Upper lobe of left lung (tissue), 6 donors: Measurements from ENCODE around the gene DGKG. TPM values are rescaled to one million over a fixed set of nuclear protein-coding genes. Genes with fewer than 3 reads are reported as not detected.

Experiments used
- ATAC-seq, 2 donors: fragments of 200-7000 bp; cut with Tn5 transposase; one replicate each; pipeline ENCODE4 v1.9.1; 2022; ENCODE audit warnings: mild to moderate bottlenecking in 2 of 2, moderate library complexity in 2 of 2; ENCODE audit not compliant: low FRiP score in 2 of 2
- DNase-seq, 2 donors: peaks; one replicate each; pipeline ENCODE4 v3.0.0-alpha.2; 2019 to 2020
- H3K27ac ChIP-seq, 4 donors: fragments of 200-600 bp; sonication (generic); one replicate each; pipeline ENCODE4 v1.5.1; 2016 to 2019
- H3K27me3 ChIP-seq, 4 donors: fragments of 200-600 bp; sonication (generic); one replicate each; pipeline ENCODE4 v1.5.1; 2017 to 2019
- H3K36me3 ChIP-seq, 4 donors: fragments of 200-600 bp; sonication (generic); one replicate each; pipeline ENCODE4 v1.5.1; 2016 to 2019
- H3K4me1 ChIP-seq, 4 donors: fragments of 200-600 bp; sonication (generic); one replicate each; pipeline ENCODE4 v1.5.1; 2018 to 2019
- H3K4me3 ChIP-seq, 4 donors: fragments of 200-600 bp; sonication (generic); one replicate each; pipeline ENCODE4 v1.5.1; 2017 to 2019; ENCODE audit warnings: mild to moderate bottlenecking in 2 of 4, moderate library complexity in 1 of 4
- H3K9me3 ChIP-seq, 4 donors: fragments of 200-600 bp; sonication (generic); one replicate each; pipeline ENCODE4 v1.5.1; 2018 to 2019
- EP300 ChIP-seq, 4 donors: sonication (generic); formaldehyde crosslinking; IDR thresholded peaks; one replicate each; pipeline ENCODE4 v1.5.1; 2017; ENCODE audit warnings: antibody characterized with exemption in 4 of 4, control low read depth in 2 of 4
- POLR2A ChIP-seq, 4 donors: fragments of 450-650 bp; IDR thresholded peaks; one replicate each; pipeline ENCODE4 v1.5.1; 2016 to 2017; ENCODE audit warnings: antibody characterized with exemption in 4 of 4, mild to moderate bottlenecking in 2 of 4
- POLR2AphosphoS5 ChIP-seq, 2 donors: sonication (generic); formaldehyde crosslinking; IDR thresholded peaks; one replicate each; pipeline ENCODE4 v1.5.1; 2017; ENCODE audit warnings: antibody characterized with exemption in 2 of 2
- WGBS, 2 donors: methylation state at CpG; one replicate each; pipeline ENCODE4 v1.1.5; 2017 to 2018; 5-methylcytosine and 5-hydroxymethylcytosine counted together
- total RNA-seq, 6 donors: library from RNA; depleted of rRNA in 4 of 6; stranded (reverse); fragments of >200 nt in 4 of 6; gene quantifications; one replicate each; pipeline versions ENCODE4 v1.1.0 to v1.2.1, GENCODE V29; 2016 to 2021
- TF ChIP-seq, protein P1 (sequence below), 6 experiments: fragments of 450-650 bp in 4 of 6; fragments of 200-600 bp in 2 of 6; sonication (generic) in 2 of 6; IDR thresholded peaks; one replicate each; pipeline ENCODE4 v1.5.1; 2016 to 2019; ENCODE audit warnings: antibody characterized with exemption in 6 of 6
- donor health status: DM: no; HTN: no; CAD: no; lungs with moderate emphysema.
- donor health status: DM: no; HTN: yes; CAD: no; lungs with severe emphysema.

Gene DGKG
- total RNA-seq, 6 donors from 2014 or later, result 4.4 to 32.5 (median 6.5) TPM

DNA sequence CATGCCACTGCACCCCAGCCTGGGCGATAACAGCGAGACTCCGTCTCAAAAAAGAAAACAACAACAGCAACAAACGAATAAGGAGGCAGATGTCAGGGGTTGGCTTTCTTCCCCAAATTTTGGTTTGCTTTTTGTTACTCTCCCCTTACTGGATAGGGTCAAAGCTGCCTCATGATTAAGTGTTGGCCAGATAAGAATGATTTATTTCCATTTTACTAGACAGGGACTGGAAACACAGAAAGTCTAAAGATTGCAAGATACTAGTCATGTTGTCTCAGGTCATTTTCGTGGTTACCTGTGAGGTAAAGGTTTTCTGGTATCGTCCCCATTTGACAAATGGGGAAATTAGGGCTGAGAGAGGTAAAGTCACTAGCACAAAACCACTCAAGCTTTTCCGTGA, 234.6 kb downstream of the DGKG start:
- DNase-seq, result no peak
- no peaks in the 10 kb centered on the region for H3K36me3 ChIP-seq
- ATAC-seq, result no peak
- WGBS, 2 donors, result 81 to 82% methylated on average over 7 of the region's 7 CpGs
- TF ChIP-seq EP300 (IDR thresholded peaks at IDR 0.05) (no peak), POLR2AphosphoS5 (IDR thresholded peaks at IDR 0.05) (no peak), POLR2A (IDR thresholded peaks at IDR 0.05) (no peak)
- TF ChIP-seq, protein P1, sequence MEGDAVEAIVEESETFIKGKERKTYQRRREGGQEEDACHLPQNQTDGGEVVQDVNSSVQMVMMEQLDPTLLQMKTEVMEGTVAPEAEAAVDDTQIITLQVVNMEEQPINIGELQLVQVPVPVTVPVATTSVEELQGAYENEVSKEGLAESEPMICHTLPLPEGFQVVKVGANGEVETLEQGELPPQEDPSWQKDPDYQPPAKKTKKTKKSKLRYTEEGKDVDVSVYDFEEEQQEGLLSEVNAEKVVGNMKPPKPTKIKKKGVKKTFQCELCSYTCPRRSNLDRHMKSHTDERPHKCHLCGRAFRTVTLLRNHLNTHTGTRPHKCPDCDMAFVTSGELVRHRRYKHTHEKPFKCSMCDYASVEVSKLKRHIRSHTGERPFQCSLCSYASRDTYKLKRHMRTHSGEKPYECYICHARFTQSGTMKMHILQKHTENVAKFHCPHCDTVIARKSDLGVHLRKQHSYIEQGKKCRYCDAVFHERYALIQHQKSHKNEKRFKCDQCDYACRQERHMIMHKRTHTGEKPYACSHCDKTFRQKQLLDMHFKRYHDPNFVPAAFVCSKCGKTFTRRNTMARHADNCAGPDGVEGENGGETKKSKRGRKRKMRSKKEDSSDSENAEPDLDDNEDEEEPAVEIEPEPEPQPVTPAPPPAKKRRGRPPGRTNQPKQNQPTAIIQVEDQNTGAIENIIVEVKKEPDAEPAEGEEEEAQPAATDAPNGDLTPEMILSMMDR (IDR thresholded peaks at IDR 0.05), result no peak
- no peak overlapping the region for H3K27ac ChIP-seq
- H3K27me3 ChIP-seq, result no peaks in the 10 kb centered on the region
- H3K4me3 ChIP-seq, result no peak overlapping the region
- peaks cover 0 to 5% (median 2%) of the 10 kb centered on the region in 4 donors for H3K4me1 ChIP-seq
- H3K9me3 ChIP-seq, result no peaks in the 10 kb centered on the region

GRCh38 chr3:186125118-186125517, 236.9 kb downstream of the DGKG start:
- Histone ChIP-seq H3K36me3 (no peaks in the 10 kb centered on the region), H3K27ac (peak overlapping the region in 1 of 4 donors; percentile 41), H3K27me3 (no peaks in the 10 kb centered on the region), H3K4me1 (peaks cover 4 to 16% (median 8%) of the 10 kb centered on the region in 4 donors), H3K4me3 (no peak overlapping the region), H3K9me3 (no peaks in the 10 kb centered on the region)
- ATAC-seq, result peak in 1 of 2 donors; percentile 39
- TF ChIP-seq POLR2AphosphoS5 (IDR thresholded peaks at IDR 0.05), result no peak
- TF ChIP-seq POLR2A (IDR thresholded peaks at IDR 0.05), result no peak
- WGBS, 2 donors, result 62 to 64% methylated on average over 2 of the region's 2 CpGs
- no peak for DNase-seq

DNA sequence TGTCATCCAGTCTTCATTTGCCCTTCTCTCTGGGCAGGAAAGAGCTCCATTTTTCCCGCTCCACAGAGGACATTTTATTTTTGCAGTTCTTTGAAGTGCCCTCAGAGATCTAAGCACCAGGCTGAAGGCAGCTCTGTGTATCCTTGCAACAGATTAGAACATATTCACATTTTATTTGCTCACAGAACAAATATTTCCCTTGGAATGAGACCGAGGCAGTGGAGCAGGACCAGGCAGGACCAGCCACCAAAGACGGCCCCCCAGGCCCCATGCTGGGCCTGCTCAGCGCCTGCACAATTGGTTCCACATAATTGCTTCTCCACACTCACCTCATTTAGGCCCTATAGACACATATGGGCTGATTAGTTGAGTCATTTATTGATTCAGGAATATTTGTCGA, 237.4 kb downstream of the DGKG start:
- Histone ChIP-seq H3K9me3 (no peaks in the 10 kb centered on the region), H3K36me3 (no peaks in the 10 kb centered on the region), H3K27ac (peak overlapping the region in 2 of 4 donors; percentile 23 to 41), H3K4me1 (peaks cover 4 to 16% (median 8%) of the 10 kb centered on the region in 4 donors), H3K27me3 (no peaks in the 10 kb centered on the region), H3K4me3 (no peak overlapping the region)
- peak in 1 of 2 donors; percentile 30 for DNase-seq
- ATAC-seq, result peak in 1 of 2 donors; percentile 61
- 70 to 80% methylated on average over 5 of the region's 5 CpGs for WGBS, 2 donors
- TF ChIP-seq POLR2A (IDR thresholded peaks at IDR 0.05), result no peak
- no peak for TF ChIP-seq POLR2AphosphoS5 (IDR thresholded peaks at IDR 0.05)
- TF ChIP-seq, protein P1 (IDR thresholded peaks at IDR 0.05), result no peak
- no peak for TF ChIP-seq EP300 (IDR thresholded peaks at IDR 0.05)

GRCh38 chr3:186123012-186123411, 239.0 kb downstream of the DGKG start:
- no peaks in the 10 kb centered on the region for H3K9me3 ChIP-seq
- TF ChIP-seq POLR2AphosphoS5 (IDR thresholded peaks at IDR 0.05) (no peak), POLR2A (IDR thresholded peaks at IDR 0.05) (no peak), EP300 (IDR thresholded peaks at IDR 0.05) (no peak)
- TF ChIP-seq, protein P1 (IDR thresholded peaks at IDR 0.05), result no peak
- WGBS, 2 donors, result 41 to 68% methylated on average over 5 of the region's 5 CpGs
- no peaks in the 10 kb centered on the region for H3K36me3 ChIP-seq
- DNase-seq (no peak), ATAC-seq (no peak)
- H3K4me3 ChIP-seq, result no peak overlapping the region
- no peaks in the 10 kb centered on the region for H3K27me3 ChIP-seq
- H3K4me1 ChIP-seq, result peaks cover 4 to 16% (median 8%) of the 10 kb centered on the region in 4 donors
- no peak overlapping the region for H3K27ac ChIP-seq

DNA sequence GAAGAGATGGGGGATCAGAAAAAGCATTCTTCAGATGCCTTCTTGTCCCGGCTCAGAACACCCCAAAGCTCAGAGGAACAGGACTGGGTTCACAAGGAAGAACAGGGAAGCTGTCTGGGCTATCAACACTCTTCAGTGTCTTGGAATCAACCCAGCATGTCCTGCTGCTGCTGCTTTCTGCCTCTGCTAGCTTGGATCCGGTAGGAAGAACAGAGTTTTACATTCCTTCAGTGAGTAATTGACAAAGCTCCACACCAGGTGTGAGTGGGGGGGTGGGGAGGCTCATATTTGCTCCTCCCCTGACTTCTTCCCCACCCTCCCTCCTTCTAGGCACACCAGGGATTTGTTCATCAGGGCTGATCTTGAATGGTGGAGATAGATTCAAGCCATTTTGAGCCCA, 240.1 kb downstream of the DGKG start:
- DNase-seq, result peak in 1 of 2 donors; percentile 62
- no peak for ATAC-seq
- no peaks in the 10 kb centered on the region for H3K9me3 ChIP-seq
- peak overlapping the region in 3 of 4 donors; percentile 35 to 49 (median 49) for H3K27ac ChIP-seq
- H3K4me1 ChIP-seq, result peaks cover 4 to 16% (median 8%) of the 10 kb centered on the region in 4 donors
- TF ChIP-seq, protein P1 (IDR thresholded peaks at IDR 0.05), result no peak
- no peak for TF ChIP-seq POLR2AphosphoS5 (IDR thresholded peaks at IDR 0.05)
- no peak for TF ChIP-seq EP300 (IDR thresholded peaks at IDR 0.05)
- no peak for TF ChIP-seq POLR2A (IDR thresholded peaks at IDR 0.05)
- H3K27me3 ChIP-seq, result no peaks in the 10 kb centered on the region
- H3K36me3 ChIP-seq, result no peaks in the 10 kb centered on the region
- H3K4me3 ChIP-seq, result peak overlapping the region in 1 of 4 donors; percentile 19
- 24 to 49% methylated on average over 2 of the region's 2 CpGs for WGBS, 2 donors
